Mammary epithelial cell (primary cell): ENCODE measurements around the gene CHPF.

Experiments used
- EZH2 ChIP-seq: IDR thresholded peaks from 2 replicates; pipeline ENCODE4 v1.6.1; 2012; ENCODE audit warnings: low read length, inconsistent platforms, borderline replicate concordance
- TF ChIP-seq, protein P1 (sequence below), 2 donors: IDR thresholded peaks in 1 of 2; conservative IDR thresholded peaks in 1 of 2; 2 replicates each; pipeline ENCODE4 v1.5.1; 2011 to 2012; ENCODE audit warnings: inconsistent platforms in 2 of 2, low read length in 2 of 2, mild to moderate bottlenecking in 2 of 2, control low read depth in 1 of 2, low read depth in 1 of 2; ENCODE audit not compliant: insufficient read depth in 1 of 2; ENCODE audit errors: extremely low read depth in 1 of 2

DNA sequence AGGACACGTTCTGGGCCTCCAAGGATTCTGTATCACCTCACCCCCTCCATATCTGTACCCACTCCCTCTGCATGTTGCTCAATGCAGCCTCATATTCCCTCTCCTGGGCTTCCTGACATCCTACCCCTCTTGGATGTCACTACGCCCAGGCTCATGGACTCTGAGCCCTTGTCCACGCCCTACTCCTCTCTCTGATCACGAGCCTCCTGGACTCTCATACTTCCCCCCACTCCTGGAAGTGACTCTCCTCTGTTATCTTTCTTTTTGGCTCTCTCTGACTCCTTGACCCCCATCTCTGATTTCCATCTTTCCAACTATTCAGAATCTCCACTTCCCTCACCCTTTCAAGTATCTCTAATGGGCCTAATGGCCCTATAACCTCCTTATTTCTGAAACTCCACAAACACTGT, 2.3 kb upstream of the CHPF start:
- TF ChIP-seq, protein P1, sequence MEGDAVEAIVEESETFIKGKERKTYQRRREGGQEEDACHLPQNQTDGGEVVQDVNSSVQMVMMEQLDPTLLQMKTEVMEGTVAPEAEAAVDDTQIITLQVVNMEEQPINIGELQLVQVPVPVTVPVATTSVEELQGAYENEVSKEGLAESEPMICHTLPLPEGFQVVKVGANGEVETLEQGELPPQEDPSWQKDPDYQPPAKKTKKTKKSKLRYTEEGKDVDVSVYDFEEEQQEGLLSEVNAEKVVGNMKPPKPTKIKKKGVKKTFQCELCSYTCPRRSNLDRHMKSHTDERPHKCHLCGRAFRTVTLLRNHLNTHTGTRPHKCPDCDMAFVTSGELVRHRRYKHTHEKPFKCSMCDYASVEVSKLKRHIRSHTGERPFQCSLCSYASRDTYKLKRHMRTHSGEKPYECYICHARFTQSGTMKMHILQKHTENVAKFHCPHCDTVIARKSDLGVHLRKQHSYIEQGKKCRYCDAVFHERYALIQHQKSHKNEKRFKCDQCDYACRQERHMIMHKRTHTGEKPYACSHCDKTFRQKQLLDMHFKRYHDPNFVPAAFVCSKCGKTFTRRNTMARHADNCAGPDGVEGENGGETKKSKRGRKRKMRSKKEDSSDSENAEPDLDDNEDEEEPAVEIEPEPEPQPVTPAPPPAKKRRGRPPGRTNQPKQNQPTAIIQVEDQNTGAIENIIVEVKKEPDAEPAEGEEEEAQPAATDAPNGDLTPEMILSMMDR (conservative IDR thresholded peaks at IDR 0.05 in 1 of 2, IDR thresholded peaks at IDR 0.05 in 1 of 2; ENCODE audit: extremely low read depth in 1 of 2, insufficient read depth in 1 of 2, low read depth in 1 of 2, low read length in 2 of 2) = no peak
- TF ChIP-seq EZH2 = no peak
